SU-DHL-6 (cell line): ENCODE results near the gene LANCL1.

Source experiments
- CTCF ChIP-seq: fragments of 200-600 bp; sonication (generic); IDR thresholded peaks from one replicate; pipeline ENCODE4 v1.5.1; 2017; ENCODE audit warnings: antibody characterized with exemption, mild to moderate bottlenecking, low read length, moderate library complexity; ENCODE audit not compliant: insufficient read depth, poor library complexity, severe bottlenecking
- EZH2phosphoT487 ChIP-seq: fragments of 200-600 bp; sonication (generic), shearing (Covaris generic); conservative IDR thresholded peaks from 2 replicates; pipeline ENCODE4 v1.6.1; 2018; ENCODE audit warnings: mild to moderate bottlenecking, antibody characterized with exemption, low read length, moderate library complexity, mixed read lengths

GRCh38 chr2:210452194-210452593, 24.4 kb downstream of the LANCL1 start:
- TF ChIP-seq CTCF (no peak), EZH2phosphoT487 (no peak)
